H1 (cell line): ENCODE measurements around the gene LCE4A. TPM values are rescaled to one million over a fixed set of nuclear protein-coding genes. Genes with fewer than 3 reads are reported as not detected.

Experiments
- CTCF ChIA-PET: fragments of 300-600 bp; sonication (Branson Sonifier 250); formaldehyde crosslinking; loops from one replicate; lab custom pipeline; 2021; ENCODE audit not compliant: partially characterized antibody; lab: Charles Lee
- POLR2A ChIA-PET: fragments of 300-600 bp; sonication (Branson Sonifier 250); formaldehyde crosslinking; loops from one replicate; lab custom pipeline; 2021; ENCODE audit warnings: inconsistent platforms; ENCODE audit not compliant: partially characterized antibody; lab: Charles Lee
- DNase-seq, 2 experiments: peaks; one replicate each; pipeline versions ENCODE4 v3.0.0 to v3.0.0-alpha.2; 2010 to 2022; ENCODE audit warnings: low spot score in 2 of 2, low read depth in 1 of 2, mixed read lengths in 1 of 2
- FAIRE-seq: peaks from 2 replicates; lab custom pipeline; 2011; peaks lifted over from hg19 to GRCh38; lab: Jason Lieb, UNC
- H2AFZ ChIP-seq: 2 replicates; pipeline ENCODE4 v1.8.1; 2012; ENCODE audit warnings: low read length, inconsistent platforms
- H2AK5ac ChIP-seq: 2 replicates; pipeline ENCODE4 v1.6.1; 2013; ENCODE audit warnings: low read depth, low read length
- H2BK120ac ChIP-seq: replicated peaks from 2 replicates; pipeline ENCODE3; 2013; ENCODE audit warnings: low read depth, low read length, inconsistent platforms
- H2BK12ac ChIP-seq: 2 replicates; pipeline ENCODE4 v1.6.1; 2013; ENCODE audit warnings: low read depth, low read length
- H2BK15ac ChIP-seq: 2 replicates; pipeline ENCODE4 v1.6.1; 2013; ENCODE audit warnings: low read length
- H2BK20ac ChIP-seq: 2 replicates; pipeline ENCODE4 v1.6.1; 2013; ENCODE audit warnings: low read length
- H2BK5ac ChIP-seq: 2 replicates; pipeline ENCODE4 v1.6.1; 2013; ENCODE audit warnings: low read depth, low read length
- H3K14ac ChIP-seq: 2 replicates; pipeline ENCODE4 v1.6.1; 2013; ENCODE audit warnings: inconsistent platforms; ENCODE audit not compliant: insufficient read length
- H3K18ac ChIP-seq: 2 replicates; pipeline ENCODE4 v1.6.1; 2013; ENCODE audit warnings: low read length; ENCODE audit errors: extremely low read depth
- H3K23ac ChIP-seq: 2 replicates; pipeline ENCODE4 v1.6.1; 2013; ENCODE audit warnings: inconsistent platforms; ENCODE audit not compliant: insufficient read length
- H3K23me2 ChIP-seq: 2 replicates; pipeline ENCODE4 v1.6.1; 2013; ENCODE audit warnings: low read depth, low read length
- H3K27ac ChIP-seq: 2 replicates; pipeline ENCODE4 v1.6.1; 2011; ENCODE audit warnings: low read depth, low read length, inconsistent platforms
- H3K27me3 ChIP-seq, 4 experiments: replicated peaks in 1 of 4; 1 replicate in 1 of 4; 2 replicates in 3 of 4; pipeline versions ENCODE4 v1.6.1 to v1.8.1; 2011 to 2013; ENCODE audit warnings: low read length in 3 of 4, mild to moderate bottlenecking in 3 of 4, inconsistent platforms in 2 of 4, mixed read lengths in 2 of 4, moderate library complexity in 1 of 4; ENCODE audit not compliant: control insufficient read depth in 3 of 4, insufficient read depth in 3 of 4; ENCODE audit errors: extremely low read depth in 1 of 4
- H3K36me3 ChIP-seq, 4 experiments: 2 replicates each; pipeline versions ENCODE4 v1.6.1 to v1.8.1; 2011 to 2013; ENCODE audit warnings: mild to moderate bottlenecking in 4 of 4, low read length in 3 of 4, moderate library complexity in 2 of 4, control low read depth in 1 of 4, inconsistent platforms in 1 of 4; ENCODE audit not compliant: insufficient read depth in 4 of 4, control insufficient read depth in 2 of 4
- H3K4ac ChIP-seq: replicated peaks from 2 replicates; pipeline ENCODE3; 2013; ENCODE audit warnings: low read length, low read depth, mixed read lengths, inconsistent platforms; ENCODE audit not compliant: insufficient read length
- H3K4me1 ChIP-seq, 4 experiments: replicated peaks in 1 of 4; 1 replicate in 1 of 4; 2 replicates in 3 of 4; pipeline versions ENCODE4 v1.6.1 to v1.8.1; 2011 to 2013; ENCODE audit warnings: low read length in 3 of 4, inconsistent platforms in 2 of 4, mixed read lengths in 1 of 4; ENCODE audit not compliant: insufficient read depth in 4 of 4, control insufficient read depth in 3 of 4
- H3K4me2 ChIP-seq, 2 experiments: 2 replicates each; pipeline versions ENCODE4 v1.6.1 to v1.8.1; 2011 to 2013; ENCODE audit warnings: low read depth in 2 of 2, low read length in 2 of 2, control low read depth in 1 of 2, inconsistent platforms in 1 of 2, mild to moderate bottlenecking in 1 of 2; ENCODE audit not compliant: insufficient read depth in 1 of 2
- H3K4me3 ChIP-seq, 4 experiments: fragments of 200-600, 300-600 bp in 1 of 4; sonication (generic), shearing (Covaris generic), sonication (Bioruptor Twin) in 1 of 4; 2 replicates each; pipeline versions ENCODE4 v1.5.1 to v1.8.1; 2011 to 2016; ENCODE audit warnings: low read length in 4 of 4, low read depth in 3 of 4, control low read depth in 2 of 4, inconsistent platforms in 2 of 4, mild to moderate bottlenecking in 2 of 4, mixed read lengths in 1 of 4, moderate library complexity in 1 of 4; ENCODE audit not compliant: insufficient read depth in 2 of 4; ENCODE audit errors: extremely low read depth in 1 of 4
- H3K56ac ChIP-seq: replicated peaks from 2 replicates; pipeline ENCODE3; 2013; ENCODE audit warnings: low read depth, mild to moderate bottlenecking, mixed read lengths, low read length, inconsistent platforms; ENCODE audit not compliant: insufficient read length
- H3K79me1 ChIP-seq: 2 replicates; pipeline ENCODE4 v1.6.1; 2013; ENCODE audit warnings: low read depth, low read length, control low read depth
- H3K79me2 ChIP-seq, 2 experiments: 2 replicates each; pipeline versions ENCODE4 v1.6.1 to v1.8.1; 2012 to 2013; ENCODE audit warnings: low read length in 2 of 2, mild to moderate bottlenecking in 2 of 2, inconsistent platforms in 1 of 2; ENCODE audit not compliant: insufficient read depth in 2 of 2, control insufficient read depth in 1 of 2
- H3K9ac ChIP-seq, 4 experiments: replicated peaks in 1 of 4; 1 replicate in 1 of 4; 2 replicates in 3 of 4; pipeline versions ENCODE4 v1.6.1 to v1.8.1; 2011 to 2013; ENCODE audit warnings: low read depth in 3 of 4, low read length in 3 of 4, control low read depth in 2 of 4, mild to moderate bottlenecking in 2 of 4, moderate library complexity in 2 of 4, inconsistent platforms in 1 of 4; ENCODE audit errors: extremely low read depth in 1 of 4
- H3K9me3 ChIP-seq, 2 experiments: 2 replicates each; pipeline versions ENCODE4 v1.6.1 to v1.8.1; 2012 to 2013; ENCODE audit warnings: mild to moderate bottlenecking in 2 of 2, moderate library complexity in 2 of 2, control low read depth in 1 of 2, inconsistent platforms in 1 of 2, low read depth in 1 of 2, low read length in 1 of 2, mixed read lengths in 1 of 2; ENCODE audit not compliant: insufficient read depth in 2 of 2
- H4K20me1 ChIP-seq, 2 experiments: replicated peaks in 1 of 2; 2 replicates each; pipeline versions ENCODE3 to v1.8.1; 2011 to 2013; ENCODE audit warnings: inconsistent platforms in 2 of 2, low read length in 2 of 2, mild to moderate bottlenecking in 1 of 2; ENCODE audit not compliant: insufficient read depth in 2 of 2, control insufficient read depth in 1 of 2
- H4K5ac ChIP-seq: 2 replicates; pipeline ENCODE4 v1.6.1; 2013; ENCODE audit warnings: low read length, low read depth, mixed read lengths, inconsistent platforms; ENCODE audit not compliant: insufficient read length
- H4K8ac ChIP-seq: 2 replicates; pipeline ENCODE4 v1.8.0; 2013; ENCODE audit warnings: mild to moderate bottlenecking, moderate library complexity, low read length, inconsistent platforms; ENCODE audit not compliant: insufficient read depth; ENCODE audit errors: extremely low read depth
- H4K91ac ChIP-seq: replicated peaks from 2 replicates; pipeline ENCODE3; 2013; ENCODE audit warnings: low read length, mixed read lengths, inconsistent platforms; ENCODE audit not compliant: insufficient read length
- ASH2L ChIP-seq: fragments of 200-600, 300-600 bp; sonication (generic); IDR thresholded peaks from one replicate; pipeline ENCODE4 v1.7.1; 2017; ENCODE audit warnings: low read length
- BCL11A ChIP-seq, 2 experiments: IDR thresholded peaks; one replicate each; pipeline ENCODE4 v1.6.1; 2011; ENCODE audit warnings: low read depth in 2 of 2, low read length in 2 of 2, mild to moderate bottlenecking in 2 of 2
- KDM4A ChIP-seq: IDR thresholded peaks from one replicate; pipeline ENCODE4 v1.7.1; 2012; ENCODE audit warnings: low read depth, mild to moderate bottlenecking, moderate library complexity, low read length, inconsistent platforms; ENCODE audit not compliant: severe bottlenecking
- POLR2AphosphoS5 ChIP-seq: IDR thresholded peaks from 2 replicates; pipeline ENCODE4 v1.6.1; 2011; ENCODE audit warnings: low read depth, low read length
- RAD21 ChIP-seq, 2 experiments: IDR thresholded peaks in 1 of 2; conservative IDR thresholded peaks in 1 of 2; 2 replicates each; pipeline ENCODE4 v1.6.1; 2011; ENCODE audit warnings: low read depth in 2 of 2, low read length in 2 of 2, improper control_type of control experiment in 1 of 2, inconsistent platforms in 1 of 2, mild to moderate bottlenecking in 1 of 2, moderate library complexity in 1 of 2
- SIRT6 ChIP-seq: IDR thresholded peaks from one replicate; pipeline ENCODE4 v1.7.1; 2012; ENCODE audit warnings: low read length, inconsistent platforms
- TAF7 ChIP-seq: optimal IDR thresholded peaks from 2 replicates; pipeline ENCODE3; 2011; ENCODE audit warnings: low read depth, mild to moderate bottlenecking, inconsistent platforms, low read length, moderate library complexity, borderline replicate concordance
- TCF12 ChIP-seq: IDR thresholded peaks from 2 replicates; pipeline ENCODE4 v1.6.1; 2011; ENCODE audit warnings: low read depth, mild to moderate bottlenecking, low read length
- WGBS, 2 experiments: shearing (Covaris generic) in 1 of 2; methylation state at CpG; one replicate each; pipeline versions ENCODE4 v1.1.6 to v1.1.7; 2013 to 2015; ENCODE audit warnings: low lambda C conversion rate in 2 of 2, mixed read lengths in 2 of 2, inconsistent platforms in 1 of 2, low coverage in 1 of 2, missing lambda C conversion rate in 1 of 2; ENCODE audit not compliant: insufficient replicate concordance in 2 of 2, insufficient coverage in 1 of 2, insufficient read length in 1 of 2; ENCODE audit errors: extremely low coverage in 1 of 2, missing lambda C conversion rate in 1 of 2; 5-methylcytosine and 5-hydroxymethylcytosine counted together
- polyA plus RNA-seq, 7 experiments: library from polyadenylated mRNA; depleted of rRNA in 3 of 7; stranded (reverse) in 5 of 7; unstranded in 2 of 7; fragments of >200 nt in 5 of 7; fragments of 200-250 nt in 2 of 7; gene quantifications; 1 replicate in 5 of 7; 2 replicates in 1 of 7; 4 replicates in 1 of 7; pipeline versions ENCODE4 v1.2.1 to v1.2.3, GENCODE V29; 2011 to 2013; ENCODE audit warnings: missing spikeins in 2 of 7, mixed read lengths in 2 of 7
- total RNA-seq: library from RNA; stranded (reverse); fragmentation: NEBNext Ultra II Directional; extraction: Animal tissue kit (Norgen Biotek cat#: 25700); gene quantifications from 2 replicates; pipeline ENCODE4 v1.2.1, GENCODE V29; 2021

Gene LCE4A
- total and polyA plus RNA-seq, 2 of the 8 experiments (the other 6 are each of a cell fraction or from before 2014, with no cell fraction given), result not detected

- H3K56ac ChIP-seq, result no peak overlapping the region
- H3K27me3 ChIP-seq, result no peaks in the 10 kb centered on the region
- POLR2A ChIA-PET, result no interaction called here
- H4K8ac ChIP-seq, result no peak overlapping the region
- H3K18ac ChIP-seq, result no peak overlapping the region
- no peak overlapping the region for H3K14ac ChIP-seq
- peaks cover 72 to 82% of the 10 kb centered on the region in 2 experiments for H3K9me3 ChIP-seq
- FAIRE-seq (no peak), DNase-seq (no peak)
- H3K4me3 ChIP-seq, result no peak overlapping the region
- no peaks in the 10 kb centered on the region for H3K23me2 ChIP-seq
- no peak overlapping the region for H3K27ac ChIP-seq
- H3K4me2 ChIP-seq, result no peak overlapping the region
- no peaks in the 10 kb centered on the region for H3K79me1 ChIP-seq
- CTCF ChIA-PET, result no interaction called here
- no peaks in the 10 kb centered on the region for H4K20me1 ChIP-seq
- H3K4ac ChIP-seq, result no peak overlapping the region
- H3K79me2 ChIP-seq, result no peaks in the 10 kb centered on the region
- H3K23ac ChIP-seq, result no peak overlapping the region
- no peak overlapping the region for H2AK5ac ChIP-seq
- no peak overlapping the region for H2BK5ac ChIP-seq
- H2BK12ac ChIP-seq, result no peak overlapping the region
- no peak overlapping the region for H2BK15ac ChIP-seq
- H4K91ac ChIP-seq, result no peak overlapping the region
- no peak overlapping the region for H2BK20ac ChIP-seq
- H2AFZ ChIP-seq, result no peak overlapping the region
- no peak overlapping the region for H2BK120ac ChIP-seq
- no peaks in the 10 kb centered on the region; a peak in 1 of 8 replicates for H3K36me3 ChIP-seq
- H3K4me1 ChIP-seq, result no peaks in the 10 kb centered on the region
- 50% methylated on average over 1 of the region's 1 CpG; no CpG with 5 or more reads in 1 of the 2 experiments for WGBS, 2 experiments
- no peak overlapping the region for H4K5ac ChIP-seq
- H3K9ac ChIP-seq, result no peak overlapping the region
- TF ChIP-seq TAF7 (no peak), TCF12 (no peak), KDM4A (no peak), BCL11A (IDR thresholded peaks at IDR 0.05; ENCODE audit: low read depth in 2 of 2, low read length in 2 of 2) (no peak), SIRT6 (no peak), RAD21 (IDR thresholded peaks at IDR 0.05 in 1 of 2, conservative IDR thresholded peaks at IDR 0.05 in 1 of 2; ENCODE audit: low read depth in 2 of 2, low read length in 2 of 2) (no peak), ASH2L (no peak), POLR2AphosphoS5 (no peak)
Measured at GRCh38 chr1:152747831-152748230, 39.9 kb downstream of the LCE4A start.
